ENCODE measurements around the gene RCHY1. TPM values are rescaled to one million over a fixed set of nuclear protein-coding genes. Genes with fewer than 3 reads are reported as not detected.
"Not testable (repeated sequence)": the region's sequence is repeated elsewhere in the genome, so short reads cannot be mapped to it uniquely, and the experiment has no call there.

RCHY1 gene
- total and polyA plus RNA-seq, 2 donors (not counting 1 experiment from before 2014, with no cell fraction given), result 34.5 to 49.3 TPM

DNA sequence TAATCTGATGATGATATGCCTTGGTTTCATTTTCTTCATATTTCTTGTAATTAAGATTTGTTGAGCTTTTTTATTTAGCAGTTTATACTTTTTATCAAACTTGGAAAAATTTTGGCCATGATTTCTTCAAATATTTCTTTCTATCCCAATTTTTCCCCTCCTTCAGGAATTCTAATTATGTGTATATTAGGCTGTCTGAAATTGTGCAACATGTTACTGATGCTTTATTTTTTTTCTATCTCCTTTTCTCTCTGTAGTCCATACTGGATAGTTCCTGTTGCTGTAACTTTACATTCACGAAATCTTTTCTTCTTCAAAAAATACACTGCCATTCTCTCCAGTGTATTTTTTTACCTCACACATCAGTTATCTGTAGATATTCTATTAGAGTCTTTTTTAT lies 10.9 kb upstream of the RCHY1 start:
- no peaks in the 10 kb centered on the region for H3K79me2 ChIP-seq (ENCODE audit: control insufficient read depth, insufficient read depth, low read length)
- H3K9me3 ChIP-seq (ENCODE audit: control insufficient read depth, insufficient read depth, low read depth, low read length), result no peaks in the 10 kb centered on the region
- H3K27ac ChIP-seq (ENCODE audit: insufficient read depth, low read length), result no peak overlapping the region
- no peak overlapping the region for H2AFZ ChIP-seq (ENCODE audit: low read length)
- H3K9ac ChIP-seq (ENCODE audit: insufficient read depth, low read length), result no peak overlapping the region
- H3K27me3 ChIP-seq (ENCODE audit: control insufficient read depth, insufficient read depth, low read length), result no peaks in the 10 kb centered on the region
- no peaks in the 10 kb centered on the region for H4K20me1 ChIP-seq (ENCODE audit: control insufficient read depth, extremely low read depth, insufficient read depth, low read length)
- no peaks in the 10 kb centered on the region for H3K4me1 ChIP-seq (ENCODE audit: control insufficient read depth, extremely low read depth, insufficient read depth, low read length)
- peaks cover 7% of the 10 kb centered on the region for H3K36me3 ChIP-seq (ENCODE audit: control insufficient read depth, insufficient read depth, low read length)
- no peak for DNase-seq (ENCODE audit: low read depth in 2 of 2)
- H3K4me2 ChIP-seq (ENCODE audit: extremely low read depth, insufficient read depth, low read length), result no peak overlapping the region
- H3K4me3 ChIP-seq (replicated peaks in 1 of 4; ENCODE audit: control extremely low read depth in 1 of 4, insufficient read depth in 1 of 4, low read depth in 3 of 4, low read length in 4 of 4), result no peak overlapping the region
- no peak for TF ChIP-seq EZH2 (IDR thresholded peaks at IDR 0.05; ENCODE audit: low read length, missing control alignments)
- TF ChIP-seq, protein P1, sequence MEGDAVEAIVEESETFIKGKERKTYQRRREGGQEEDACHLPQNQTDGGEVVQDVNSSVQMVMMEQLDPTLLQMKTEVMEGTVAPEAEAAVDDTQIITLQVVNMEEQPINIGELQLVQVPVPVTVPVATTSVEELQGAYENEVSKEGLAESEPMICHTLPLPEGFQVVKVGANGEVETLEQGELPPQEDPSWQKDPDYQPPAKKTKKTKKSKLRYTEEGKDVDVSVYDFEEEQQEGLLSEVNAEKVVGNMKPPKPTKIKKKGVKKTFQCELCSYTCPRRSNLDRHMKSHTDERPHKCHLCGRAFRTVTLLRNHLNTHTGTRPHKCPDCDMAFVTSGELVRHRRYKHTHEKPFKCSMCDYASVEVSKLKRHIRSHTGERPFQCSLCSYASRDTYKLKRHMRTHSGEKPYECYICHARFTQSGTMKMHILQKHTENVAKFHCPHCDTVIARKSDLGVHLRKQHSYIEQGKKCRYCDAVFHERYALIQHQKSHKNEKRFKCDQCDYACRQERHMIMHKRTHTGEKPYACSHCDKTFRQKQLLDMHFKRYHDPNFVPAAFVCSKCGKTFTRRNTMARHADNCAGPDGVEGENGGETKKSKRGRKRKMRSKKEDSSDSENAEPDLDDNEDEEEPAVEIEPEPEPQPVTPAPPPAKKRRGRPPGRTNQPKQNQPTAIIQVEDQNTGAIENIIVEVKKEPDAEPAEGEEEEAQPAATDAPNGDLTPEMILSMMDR (conservative IDR thresholded peaks at IDR 0.05 in 1 of 2, IDR thresholded peaks at IDR 0.05 in 1 of 2; ENCODE audit: low read depth in 1 of 2, low read length in 2 of 2), result no peak

DNA sequence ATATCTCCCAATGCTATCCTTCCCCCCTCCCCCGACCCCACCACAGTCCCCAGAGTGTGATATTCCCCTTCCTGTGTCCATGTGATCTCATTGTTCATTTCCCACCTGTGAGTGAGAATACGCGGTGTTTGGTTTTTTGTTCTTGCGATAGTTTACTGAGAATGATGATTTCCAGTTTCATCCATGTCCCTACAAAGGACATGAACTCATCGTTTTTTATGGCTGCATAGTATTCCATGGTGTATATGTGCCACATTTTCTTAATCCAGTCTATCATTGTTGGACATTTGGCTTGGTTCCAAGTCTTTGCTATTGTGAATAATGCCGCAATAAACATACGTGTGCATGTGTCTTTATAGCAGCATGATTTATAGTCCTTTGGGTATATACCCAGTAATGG lies 5.2 kb upstream of the RCHY1 start:
- not testable (repeated sequence) for H3K4me3 ChIP-seq (replicated peaks in 1 of 4; ENCODE audit: control extremely low read depth in 1 of 4, insufficient read depth in 1 of 4, low read depth in 3 of 4, low read length in 4 of 4)

DNA sequence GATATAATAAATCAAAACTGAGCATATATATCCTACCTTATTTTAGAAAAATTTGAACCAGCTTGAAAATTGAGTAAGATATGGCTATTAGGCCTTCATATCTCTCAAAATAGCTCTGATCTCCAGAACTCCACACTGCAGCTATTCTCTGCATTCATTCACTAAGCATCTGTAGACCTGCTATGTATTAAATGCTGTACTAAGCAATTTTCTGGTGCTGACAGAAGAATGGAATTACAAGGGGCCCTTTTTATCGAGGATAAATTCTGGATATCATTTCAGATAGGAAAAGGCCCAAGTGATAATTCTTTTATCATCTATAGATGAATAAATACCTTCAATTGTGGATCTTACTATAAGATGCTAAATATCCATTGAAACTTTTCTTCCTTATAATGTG lies 1.9 kb upstream of the RCHY1 start:
- no peaks in the 10 kb centered on the region for H3K9me3 ChIP-seq (ENCODE audit: control insufficient read depth, insufficient read depth, low read depth, low read length)
- no peak for TF ChIP-seq EZH2 (IDR thresholded peaks at IDR 0.05; ENCODE audit: low read length, missing control alignments)
- TF ChIP-seq, protein P1 (conservative IDR thresholded peaks at IDR 0.05 in 1 of 2, IDR thresholded peaks at IDR 0.05 in 1 of 2; ENCODE audit: low read depth in 1 of 2, low read length in 2 of 2), result no peak
- H3K36me3 ChIP-seq (ENCODE audit: control insufficient read depth, insufficient read depth, low read length), result peaks cover 6% of the 10 kb centered on the region
- H3K79me2 ChIP-seq (ENCODE audit: control insufficient read depth, insufficient read depth, low read length), result peaks cover 29% of the 10 kb centered on the region
- no peaks in the 10 kb centered on the region for H3K27me3 ChIP-seq (ENCODE audit: control insufficient read depth, insufficient read depth, low read length)
- no peaks in the 10 kb centered on the region for H3K4me1 ChIP-seq (ENCODE audit: control insufficient read depth, extremely low read depth, insufficient read depth, low read length)
- DNase-seq (ENCODE audit: low read depth in 2 of 2), result no peak
- H3K4me2 ChIP-seq (ENCODE audit: extremely low read depth, insufficient read depth, low read length), result no peak overlapping the region
- H3K4me3 ChIP-seq (replicated peaks in 1 of 4; ENCODE audit: control extremely low read depth in 1 of 4, insufficient read depth in 1 of 4, low read depth in 3 of 4, low read length in 4 of 4), result no peak overlapping the region
- no peaks in the 10 kb centered on the region for H4K20me1 ChIP-seq (ENCODE audit: control insufficient read depth, extremely low read depth, insufficient read depth, low read length)
- no peak overlapping the region for H3K27ac ChIP-seq (ENCODE audit: insufficient read depth, low read length)
- H3K9ac ChIP-seq (ENCODE audit: insufficient read depth, low read length), result no peak overlapping the region
- no peak overlapping the region for H2AFZ ChIP-seq (ENCODE audit: low read length)

More for the DNA sequence above, 5.2 kb upstream of the RCHY1 start:
- not testable (repeated sequence) for H3K27me3 ChIP-seq (ENCODE audit: control insufficient read depth, insufficient read depth, low read length); H3K36me3 ChIP-seq (ENCODE audit: control insufficient read depth, insufficient read depth, low read length); H3K9ac ChIP-seq (ENCODE audit: insufficient read depth, low read length); H3K4me1 ChIP-seq (ENCODE audit: control insufficient read depth, extremely low read depth, insufficient read depth, low read length); H3K4me2 ChIP-seq (ENCODE audit: extremely low read depth, insufficient read depth, low read length); H2AFZ ChIP-seq (ENCODE audit: low read length); H3K27ac ChIP-seq (ENCODE audit: insufficient read depth, low read length); DNase-seq (ENCODE audit: low read depth in 2 of 2); H3K9me3 ChIP-seq (ENCODE audit: control insufficient read depth, insufficient read depth, low read depth, low read length); H3K79me2 ChIP-seq (ENCODE audit: control insufficient read depth, insufficient read depth, low read length); H4K20me1 ChIP-seq (ENCODE audit: control insufficient read depth, extremely low read depth, insufficient read depth, low read length)
